IMR-90 (cell line): Measurements from ENCODE around the gene ACOT7. TPM values are rescaled to one million over a fixed set of nuclear protein-coding genes. Genes with fewer than 3 reads are reported as not detected.

Source experiments
- ATAC-seq: fragments of 200-7000 bp; cut with Tn5 transposase; 2 replicates; pipeline ENCODE4 v1.9.1; 2020; ENCODE audit warnings: low read depth, mild to moderate bottlenecking, moderate library complexity
- BruUV-seq: library from RNA; stranded (reverse); fragments of 400-500 nt; replicated peaks from 2 replicates; lab custom pipeline; 2021; lab: Mats Ljungman, UMichigan
- CTCF ChIA-PET: fragments of 300-600 bp; formaldehyde crosslinking; extraction: SDS; loops from one replicate; lab custom pipeline; 2021; ENCODE audit warnings: antibody characterized with exemption; lab: Yijun Ruan, JAX
- POLR2A ChIA-PET: fragments of 300-600 bp; sonication (Branson Sonifier 250); formaldehyde crosslinking; loops from one replicate; lab custom pipeline; 2022; ENCODE audit warnings: antibody characterized with exemption; ENCODE audit not compliant: unreplicated experiment; lab: Charles Lee
- DNase-seq: peaks from one replicate; pipeline ENCODE4 v3.0.0; 2013
- H2AFZ ChIP-seq: replicated peaks from 2 replicates; pipeline ENCODE3; 2013; ENCODE audit warnings: low read length, mild to moderate bottlenecking; ENCODE audit not compliant: poor library complexity
- H2AK5ac ChIP-seq: 2 replicates; pipeline ENCODE4 v1.6.1; 2013; ENCODE audit warnings: low read depth, low read length, inconsistent platforms
- H2AK9ac ChIP-seq: replicated peaks from 2 replicates; pipeline ENCODE3; 2013; ENCODE audit warnings: mild to moderate bottlenecking, low read depth, low read length, moderate library complexity; ENCODE audit not compliant: poor library complexity
- H2BK120ac ChIP-seq: 2 replicates; pipeline ENCODE4 v1.6.1; 2013; ENCODE audit warnings: low read depth, low read length, inconsistent platforms
- H2BK15ac ChIP-seq: 3 replicates; pipeline ENCODE4 v1.6.1; 2013; ENCODE audit warnings: low read depth, low read length, inconsistent platforms
- H2BK20ac ChIP-seq: 2 replicates; pipeline ENCODE4 v1.6.1; 2013; ENCODE audit warnings: low read depth, mild to moderate bottlenecking, inconsistent platforms, low read length, moderate library complexity
- H2BK5ac ChIP-seq: 2 replicates; pipeline ENCODE4 v1.6.1; 2013; ENCODE audit warnings: mild to moderate bottlenecking, low read depth, low read length, inconsistent platforms; ENCODE audit not compliant: poor library complexity, severe bottlenecking
- H3K14ac ChIP-seq: replicated peaks from 2 replicates; pipeline ENCODE4 v1.6.1; 2013; ENCODE audit warnings: low read depth, low read length, inconsistent platforms
- H3K18ac ChIP-seq: 2 replicates; pipeline ENCODE4 v1.6.1; 2013; ENCODE audit warnings: low read depth, low read length, control low read depth
- H3K23ac ChIP-seq: 2 replicates; pipeline ENCODE4 v1.6.1; 2013; ENCODE audit warnings: low read depth, low read length, inconsistent platforms
- H3K27ac ChIP-seq: 2 replicates; pipeline ENCODE4 v1.5.1; 2013; ENCODE audit warnings: mild to moderate bottlenecking, control low read depth, low read length; ENCODE audit not compliant: insufficient read depth
- H3K27me3 ChIP-seq: 2 replicates; pipeline ENCODE4 v1.6.1; 2013; ENCODE audit warnings: low read length; ENCODE audit not compliant: control insufficient read depth, insufficient read depth
- H3K36me3 ChIP-seq: 2 replicates; pipeline ENCODE4 v1.6.1; 2013; ENCODE audit warnings: low read length, mixed read lengths; ENCODE audit not compliant: control insufficient read depth, insufficient read depth
- H3K4ac ChIP-seq: 2 replicates; pipeline ENCODE4 v1.6.1; 2013; ENCODE audit warnings: low read depth, low read length, inconsistent platforms
- H3K4me1 ChIP-seq: 2 replicates; pipeline ENCODE4 v1.6.1; 2013; ENCODE audit warnings: low read length, mixed read lengths; ENCODE audit not compliant: control insufficient read depth, insufficient read depth
- H3K4me2 ChIP-seq: 2 replicates; pipeline ENCODE4 v1.6.1; 2013; ENCODE audit warnings: low read depth, mild to moderate bottlenecking, control low read depth, low read length, moderate library complexity
- H3K4me3 ChIP-seq: 2 replicates; pipeline ENCODE4 v1.5.1; 2013; ENCODE audit warnings: low read depth, mild to moderate bottlenecking, control low read depth, low read length, moderate library complexity; ENCODE audit not compliant: insufficient read depth
- H3K56ac ChIP-seq: 2 replicates; pipeline ENCODE4 v1.6.1; 2013; ENCODE audit warnings: low read length, inconsistent platforms; ENCODE audit not compliant: insufficient read depth; ENCODE audit errors: extremely low read depth
- H3K79me1 ChIP-seq, 2 experiments: 2 replicates each; pipeline ENCODE4 v1.6.1; 2013; ENCODE audit warnings: low read length in 2 of 2, inconsistent platforms in 1 of 2, low read depth in 1 of 2
- H3K9ac ChIP-seq: 2 replicates; pipeline ENCODE4 v1.6.1; 2013; ENCODE audit warnings: low read depth, low read length, control low read depth
- H3K9me1 ChIP-seq: 2 replicates; pipeline ENCODE4 v1.6.1; 2013; ENCODE audit warnings: low read length, inconsistent platforms; ENCODE audit not compliant: insufficient read depth
- H3K9me3 ChIP-seq: 2 replicates; pipeline ENCODE4 v1.6.1; 2013; ENCODE audit warnings: low read length; ENCODE audit not compliant: control insufficient read depth, insufficient read depth
- H4K20me1 ChIP-seq: 2 replicates; pipeline ENCODE4 v1.6.1; 2013; ENCODE audit warnings: low read length, inconsistent platforms; ENCODE audit not compliant: insufficient read depth
- H4K5ac ChIP-seq: 2 replicates; pipeline ENCODE4 v1.6.1; 2013; ENCODE audit warnings: mild to moderate bottlenecking, low read depth, low read length, control low read depth
- H4K8ac ChIP-seq, 2 experiments: 2 replicates each; pipeline ENCODE4 v1.6.1; 2013; ENCODE audit warnings: low read depth in 2 of 2, low read length in 2 of 2, control low read depth in 1 of 2, inconsistent platforms in 1 of 2
- H4K91ac ChIP-seq: 2 replicates; pipeline ENCODE4 v1.6.1; 2013; ENCODE audit warnings: low read depth, low read length, inconsistent platforms; ENCODE audit not compliant: insufficient read depth
- BHLHE40 ChIP-seq: fragments of 150-350 bp; IDR thresholded peaks from 2 replicates; pipeline ENCODE4 v1.6.1; 2016; ENCODE audit warnings: mild to moderate bottlenecking, low read depth, low read length
- CEBPB ChIP-seq: IDR thresholded peaks from 2 replicates; pipeline ENCODE4 v1.6.1; 2012; ENCODE audit warnings: low read depth, low read length, improper control_type of control experiment
- CHD1 ChIP-seq: IDR thresholded peaks from 2 replicates; pipeline ENCODE4 v1.6.1; 2012; ENCODE audit warnings: low read depth, low read length, improper control_type of control experiment
- FOS ChIP-seq: fragments of 150-350 bp; IDR thresholded peaks from 2 replicates; pipeline ENCODE4 v1.6.1; 2016; ENCODE audit warnings: low read depth, low read length
- MAFK ChIP-seq: IDR thresholded peaks from 2 replicates; pipeline ENCODE4 v1.6.1; 2012; ENCODE audit warnings: low read depth, low read length, improper control_type of control experiment
- MAZ ChIP-seq: IDR thresholded peaks from 2 replicates; pipeline ENCODE4 v1.6.1; 2012; ENCODE audit warnings: low read depth, mild to moderate bottlenecking, low read length, improper control_type of control experiment, moderate library complexity, borderline replicate concordance
- MXI1 ChIP-seq: IDR thresholded peaks from 2 replicates; pipeline ENCODE4 v1.6.1; 2012; ENCODE audit warnings: low read depth, mild to moderate bottlenecking, low read length, moderate library complexity, borderline replicate concordance
- NFE2L2 ChIP-seq: fragments of 150-350 bp; IDR thresholded peaks from 2 replicates; pipeline ENCODE4 v1.6.1; 2016; ENCODE audit warnings: low read depth, mild to moderate bottlenecking, low read length
- POLR2A ChIP-seq: IDR thresholded peaks from 2 replicates; pipeline ENCODE4 v1.6.1; 2012; ENCODE audit warnings: mild to moderate bottlenecking, low read depth, low read length
- RCOR1 ChIP-seq: IDR thresholded peaks from 2 replicates; pipeline ENCODE4 v1.6.1; 2012; ENCODE audit warnings: mild to moderate bottlenecking, low read length, improper control_type of control experiment; ENCODE audit not compliant: insufficient replicate concordance
- RFX5 ChIP-seq: IDR thresholded peaks from 2 replicates; pipeline ENCODE4 v1.8.0; 2012; ENCODE audit warnings: low read depth, mild to moderate bottlenecking, low read length, moderate library complexity
- SMC3 ChIP-seq: fragments of 150-350 bp; IDR thresholded peaks from 2 replicates; pipeline ENCODE4 v1.6.1; 2016; ENCODE audit warnings: low read depth, mild to moderate bottlenecking, antibody characterized with exemption, low read length, moderate library complexity
- WGBS, 2 experiments: methylation state at CpG; one replicate each; pipeline versions ENCODE4 v1.1.5 to v1.1.7; 2013; ENCODE audit warnings: missing lambda C conversion rate in 2 of 2; ENCODE audit not compliant: insufficient read length in 1 of 2; ENCODE audit errors: extremely low coverage in 2 of 2; 5-methylcytosine and 5-hydroxymethylcytosine counted together
- dilution Hi-C: fragments of 300-500 bp; cut with HindIII; formaldehyde crosslinking; loops from one replicate; pipeline ENCODE4 v1.14.3; 2018; ENCODE audit warnings: low sequenced_read_pairs; ENCODE audit not compliant: unreplicated experiment
- in situ Hi-C: fragments of 300-500 bp; cut with MboI; formaldehyde crosslinking; loops from 3 replicates; pipeline ENCODE4 v1.14.3; 2019; ENCODE audit warnings: low sequenced_read_pairs, inconsistent platforms, mixed read lengths
- intact Hi-C: fragments of 100-400 bp; cut with micrococcal nuclease; formaldehyde crosslinking; loops from 2 replicates; pipeline ENCODE4 v1.10.0; 2022
- polyA plus RNA-seq, 3 experiments: library from polyadenylated mRNA; depleted of rRNA; stranded (reverse); fragments of >200 nt; gene quantifications; 2 replicates each; pipeline ENCODE4 v1.2.3, GENCODE V29; 2012; ENCODE audit warnings: low replicate concordance in 1 of 3
- total RNA-seq: library from RNA; depleted of rRNA; stranded (reverse); fragments of >200 nt; gene quantifications from 2 replicates; pipeline ENCODE4 v1.2.3, GENCODE V29; 2012
- TF ChIP-seq, protein P1 (sequence below): fragments of 150-350 bp; IDR thresholded peaks from 2 replicates; pipeline ENCODE4 v1.6.1; 2016; ENCODE audit warnings: low read depth, mild to moderate bottlenecking, low read length, moderate library complexity, borderline replicate concordance
- TF ChIP-seq, protein P2 (sequence below): fragments of 150-350 bp; IDR thresholded peaks from 2 replicates; pipeline ENCODE4 v1.6.1; 2017; ENCODE audit warnings: mild to moderate bottlenecking, antibody characterized with exemption, low read length, low read depth
- TF ChIP-seq, protein P3 (sequence below): conservative IDR thresholded peaks from 2 replicates; pipeline ENCODE4 v1.5.1; 2012; ENCODE audit warnings: mild to moderate bottlenecking, low read depth, low read length, improper control_type of control experiment

ACOT7 gene
- total and polyA plus RNA-seq, 2 of the 4 experiments (the other 2 are of a cell fraction) = 51.6 to 242 TPM

DNA sequence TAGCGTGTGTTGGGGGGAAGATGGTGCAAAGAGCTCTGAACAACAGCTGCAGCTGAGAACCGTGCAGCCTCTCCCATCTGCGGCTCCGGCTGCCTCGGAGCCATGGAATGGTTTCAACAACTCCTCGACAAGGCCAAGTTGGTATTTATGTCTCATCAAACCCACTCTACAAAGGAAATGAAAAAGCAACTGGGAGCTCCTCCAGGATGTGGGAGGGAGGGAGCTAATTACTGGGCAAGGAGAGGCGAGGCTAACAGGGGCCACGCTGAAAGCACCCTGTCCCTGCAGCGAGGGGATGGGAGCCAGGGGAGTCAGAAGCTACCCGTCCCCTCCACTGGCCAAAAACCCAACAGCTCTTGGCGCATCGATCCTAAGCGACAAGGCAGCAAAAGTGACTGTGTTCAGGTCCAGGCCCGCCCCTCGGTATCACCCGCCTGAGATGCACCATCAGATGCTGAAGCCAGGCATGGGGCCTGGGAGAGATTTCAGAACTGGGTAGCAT lies 63.1 kb downstream of the ACOT7 start:
- Histone ChIP-seq H3K9me1 (peaks cover 8% of the 10 kb centered on the region; the same call in 1 of the 2 replicates), H2BK120ac (no peak overlapping the region), H3K9ac (peak overlapping the region; percentile 4; the same call in 1 of the 2 replicates), H3K9me3 (no peaks in the 10 kb centered on the region), H2BK20ac (no peak overlapping the region), H3K4me3 (no peak overlapping the region), H3K18ac (no peak overlapping the region), H3K4ac (peak overlapping the region; percentile 34), H2AFZ (peak overlapping the region; percentile 81), H3K4me1 (peaks cover 14% of the 10 kb centered on the region), H3K79me1 (peaks cover 0 to 12% of the 10 kb centered on the region in 2 experiments; a peak in 2 of 4 replicates), H4K91ac (no peak overlapping the region; the same call in 1 of the 2 replicates), H3K56ac (no peak overlapping the region), H2AK9ac (no peak overlapping the region), H3K14ac (peak overlapping the region; percentile 5; the same call in 1 of the 2 replicates), H4K8ac (peak overlapping the region; percentile 44 to 71; a peak in 3 of 4 replicates), H3K27me3 (no peaks in the 10 kb centered on the region), H2BK15ac (no peak overlapping the region), H3K4me2 (peak overlapping the region; percentile 1; the same call in 1 of the 2 replicates), H4K5ac (no peak overlapping the region; the same call in 1 of the 2 replicates), H3K23ac (0 out of 2 replicates have a peak overlapping the region, but pooled peaks have one; percentile 79), H4K20me1 (no peaks in the 10 kb centered on the region; the same call in 1 of the 2 replicates), H2BK5ac (peak overlapping the region; percentile 36), H3K27ac (peak overlapping the region; percentile 73), H2AK5ac (peak overlapping the region; percentile 54; the same call in 1 of the 2 replicates), H3K36me3 (peaks cover 3% of the 10 kb centered on the region; the same call in 1 of the 2 replicates)
- no TSS peak for BruUV-seq
- intact Hi-C loops (no loop called here), in situ Hi-C loops (loop anchor here (25.0 kb wide), 1 partner anchor 818 kb away; no protein-coding TSS in a partner anchor), dilution Hi-C loops (no loop called here)
- 58% methylated on average over 5 of the region's 16 CpGs; no CpG with 5 or more reads in 1 of the 2 experiments for WGBS, 2 experiments
- DNase-seq (peak; percentile 82), ATAC-seq (peak; percentile 87)
- ChIA-PET POLR2A (no interaction called here), CTCF (interaction anchor here (0.7 to 1.3 kb wide), 3 partner anchors 9 to 84 kb away, joined by 3 read pairs; no protein-coding TSS in a partner anchor)
- TF ChIP-seq MAZ (no peak), CEBPB (no peak), RCOR1 (no peak), MXI1 (no peak), BHLHE40 (no peak), CHD1 (no peak), SMC3 (no peak), MAFK (no peak), RFX5 (no peak), FOS (no peak), POLR2A (no peak), NFE2L2 (no peak)
- TF ChIP-seq, protein P1, sequence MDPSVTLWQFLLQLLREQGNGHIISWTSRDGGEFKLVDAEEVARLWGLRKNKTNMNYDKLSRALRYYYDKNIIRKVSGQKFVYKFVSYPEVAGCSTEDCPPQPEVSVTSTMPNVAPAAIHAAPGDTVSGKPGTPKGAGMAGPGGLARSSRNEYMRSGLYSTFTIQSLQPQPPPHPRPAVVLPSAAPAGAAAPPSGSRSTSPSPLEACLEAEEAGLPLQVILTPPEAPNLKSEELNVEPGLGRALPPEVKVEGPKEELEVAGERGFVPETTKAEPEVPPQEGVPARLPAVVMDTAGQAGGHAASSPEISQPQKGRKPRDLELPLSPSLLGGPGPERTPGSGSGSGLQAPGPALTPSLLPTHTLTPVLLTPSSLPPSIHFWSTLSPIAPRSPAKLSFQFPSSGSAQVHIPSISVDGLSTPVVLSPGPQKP = no peak
- TF ChIP-seq, protein P2, sequence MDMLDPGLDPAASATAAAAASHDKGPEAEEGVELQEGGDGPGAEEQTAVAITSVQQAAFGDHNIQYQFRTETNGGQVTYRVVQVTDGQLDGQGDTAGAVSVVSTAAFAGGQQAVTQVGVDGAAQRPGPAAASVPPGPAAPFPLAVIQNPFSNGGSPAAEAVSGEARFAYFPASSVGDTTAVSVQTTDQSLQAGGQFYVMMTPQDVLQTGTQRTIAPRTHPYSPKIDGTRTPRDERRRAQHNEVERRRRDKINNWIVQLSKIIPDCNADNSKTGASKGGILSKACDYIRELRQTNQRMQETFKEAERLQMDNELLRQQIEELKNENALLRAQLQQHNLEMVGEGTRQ = no peak
- TF ChIP-seq, protein P3, sequence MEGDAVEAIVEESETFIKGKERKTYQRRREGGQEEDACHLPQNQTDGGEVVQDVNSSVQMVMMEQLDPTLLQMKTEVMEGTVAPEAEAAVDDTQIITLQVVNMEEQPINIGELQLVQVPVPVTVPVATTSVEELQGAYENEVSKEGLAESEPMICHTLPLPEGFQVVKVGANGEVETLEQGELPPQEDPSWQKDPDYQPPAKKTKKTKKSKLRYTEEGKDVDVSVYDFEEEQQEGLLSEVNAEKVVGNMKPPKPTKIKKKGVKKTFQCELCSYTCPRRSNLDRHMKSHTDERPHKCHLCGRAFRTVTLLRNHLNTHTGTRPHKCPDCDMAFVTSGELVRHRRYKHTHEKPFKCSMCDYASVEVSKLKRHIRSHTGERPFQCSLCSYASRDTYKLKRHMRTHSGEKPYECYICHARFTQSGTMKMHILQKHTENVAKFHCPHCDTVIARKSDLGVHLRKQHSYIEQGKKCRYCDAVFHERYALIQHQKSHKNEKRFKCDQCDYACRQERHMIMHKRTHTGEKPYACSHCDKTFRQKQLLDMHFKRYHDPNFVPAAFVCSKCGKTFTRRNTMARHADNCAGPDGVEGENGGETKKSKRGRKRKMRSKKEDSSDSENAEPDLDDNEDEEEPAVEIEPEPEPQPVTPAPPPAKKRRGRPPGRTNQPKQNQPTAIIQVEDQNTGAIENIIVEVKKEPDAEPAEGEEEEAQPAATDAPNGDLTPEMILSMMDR = no peak
